RWPE2 (cell line): ENCODE data around the gene NECAB2.

Experiments
- ATAC-seq: fragments of 200-7000 bp; cut with Tn5 transposase; 3 replicates; pipeline ENCODE4 v1.9.1; 2021; ENCODE audit warnings: low read depth
- DNase-seq: peaks from one replicate; pipeline ENCODE4 v3.0.0-alpha.2; 2020; ENCODE audit warnings: low spot score
- H3K27ac ChIP-seq: fragments of 450-650 bp; 2 replicates; pipeline ENCODE4 v1.5.1; 2017; ENCODE audit warnings: mild to moderate bottlenecking; ENCODE audit not compliant: poor library complexity, severe bottlenecking
- H3K27me3 ChIP-seq: fragments of 250-450 bp; sonication (Bioruptor Pico); 2 replicates; pipeline ENCODE4 v1.5.1; 2021; ENCODE audit warnings: mild to moderate bottlenecking, moderate library complexity; ENCODE audit not compliant: insufficient read depth, poor library complexity, severe bottlenecking
- H3K36me3 ChIP-seq: fragments of 250-450 bp; sonication (Bioruptor Pico); 2 replicates; pipeline ENCODE4 v1.5.1; 2020; ENCODE audit warnings: low read depth, mild to moderate bottlenecking, moderate library complexity
- H3K4me1 ChIP-seq: fragments of 250-450 bp; sonication (Bioruptor Pico); 2 replicates; pipeline ENCODE4 v1.5.1; 2021; ENCODE audit warnings: mild to moderate bottlenecking, moderate library complexity; ENCODE audit not compliant: insufficient read depth, poor library complexity, severe bottlenecking
- H3K4me3 ChIP-seq: fragments of 250-450 bp; sonication (Bioruptor Pico); 2 replicates; pipeline ENCODE4 v1.5.1; 2021; ENCODE audit warnings: mild to moderate bottlenecking, moderate library complexity; ENCODE audit not compliant: severe bottlenecking
- H3K9me3 ChIP-seq: fragments of 250-450 bp; sonication (Bioruptor Pico); 2 replicates; pipeline ENCODE4 v1.5.1; 2021; ENCODE audit warnings: mild to moderate bottlenecking, moderate library complexity; ENCODE audit not compliant: severe bottlenecking
- CTCF ChIP-seq: fragments of 450-650 bp; IDR thresholded peaks from one replicate; pipeline ENCODE4 v1.5.1; 2017; ENCODE audit warnings: mild to moderate bottlenecking, moderate library complexity; ENCODE audit not compliant: poor library complexity, severe bottlenecking

Gene NECAB2

GRCh38 chr16:84050316-84050715 is 82.3 kb downstream of the NECAB2 start:
- ATAC-seq, result no peak
- no peaks in the 10 kb centered on the region for H3K9me3 ChIP-seq
- H3K4me1 ChIP-seq, result no peaks in the 10 kb centered on the region
- DNase-seq, result no peak
- H3K36me3 ChIP-seq, result peaks cover 15% of the 10 kb centered on the region
- no peak for TF ChIP-seq CTCF
- H3K27me3 ChIP-seq, result no peaks in the 10 kb centered on the region
- H3K4me3 ChIP-seq, result no peak overlapping the region
- H3K27ac ChIP-seq, result no peak overlapping the region

- H3K4me3 ChIP-seq, result no peak overlapping the region
- no peaks in the 10 kb centered on the region for H3K27me3 ChIP-seq
- H3K4me1 ChIP-seq, result no peaks in the 10 kb centered on the region
- peaks cover 31% of the 10 kb centered on the region for H3K36me3 ChIP-seq
- no peak for TF ChIP-seq CTCF
- no peak for ATAC-seq
- H3K9me3 ChIP-seq, result no peaks in the 10 kb centered on the region
- H3K27ac ChIP-seq, result no peak overlapping the region
- no peak for DNase-seq
Measured at GRCh38 chr16:84052071-84052622, 84.1 kb downstream of the NECAB2 start.
